GM18868 (cell line): ENCODE results near the gene DUOX2.
"Not testable (repeated sequence)": the region's sequence is repeated elsewhere in the genome, so short reads cannot be mapped to it uniquely, and the experiment has no call there.

Experiments
- ATAC-seq: cut with Tn5 transposase; IDR thresholded peaks from one replicate; pipeline ENCODE4 v1.9.1; 2021; ENCODE audit warnings: mild to moderate bottlenecking, moderate library complexity; ENCODE audit not compliant: unreplicated experiment

The DUOX2 gene

DNA sequence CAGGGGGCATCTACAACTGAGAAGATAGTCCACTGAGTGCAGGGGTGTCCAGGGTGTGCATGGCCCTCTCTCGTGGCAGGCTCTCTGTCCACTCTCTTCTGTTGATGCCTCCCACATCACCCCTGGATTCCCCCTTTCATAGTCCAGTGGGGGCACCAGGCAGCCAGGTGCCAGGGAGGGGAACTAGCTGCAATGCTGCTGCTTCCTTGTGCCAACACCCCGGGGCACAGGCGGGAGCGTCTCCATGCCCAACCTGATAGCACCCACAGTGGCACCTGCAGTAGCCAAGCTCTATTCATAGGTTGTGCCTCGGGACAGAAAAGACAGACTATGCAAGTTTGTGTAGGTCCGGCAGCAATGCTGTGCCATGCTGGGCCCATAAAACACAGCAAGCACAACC, 11.7 kb downstream of the DUOX2 start:
- ATAC-seq, result no peak

- no peak for ATAC-seq
These were observed 12.2 kb downstream of the DUOX2 start for GRCh38 chr15:45101749-45102148.

- no peak for ATAC-seq
These were observed 12.9 kb downstream of the DUOX2 start for GRCh38 chr15:45100884-45101625.

DNA sequence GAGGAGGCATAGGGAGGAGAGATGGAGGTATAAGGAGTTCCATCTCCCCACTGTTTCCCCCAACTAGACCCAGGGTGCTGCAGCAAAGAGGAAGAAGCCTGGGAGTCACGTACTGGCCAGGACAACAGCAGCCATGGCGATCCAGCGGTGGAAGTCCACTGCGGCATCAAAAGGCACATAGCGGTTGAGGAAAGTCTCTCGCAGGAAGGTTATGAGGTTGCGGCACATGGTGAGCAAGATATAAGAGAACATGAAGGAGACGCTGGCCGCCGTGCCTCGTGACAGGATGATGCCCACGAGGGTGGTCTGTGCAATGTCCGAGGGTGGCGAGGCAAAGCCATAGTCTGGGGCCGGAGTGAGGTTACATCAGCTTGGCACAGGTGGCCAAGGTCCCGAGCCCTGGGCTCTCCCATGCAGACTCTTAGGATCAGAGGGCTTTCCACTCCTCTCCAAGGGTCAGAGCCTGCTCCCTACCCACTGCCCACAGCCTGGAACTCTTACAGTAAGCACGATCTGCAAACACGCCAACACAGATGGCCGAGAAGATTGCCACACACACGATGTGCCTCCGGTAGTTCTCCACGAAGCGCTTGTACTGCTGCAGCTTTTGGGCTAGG, 14.3 kb downstream of the DUOX2 start:
- ATAC-seq, result no peak

- ATAC-seq, result no peak
These were observed 16.5 kb downstream of the DUOX2 start for GRCh38 chr15:45097466-45097865.

DNA sequence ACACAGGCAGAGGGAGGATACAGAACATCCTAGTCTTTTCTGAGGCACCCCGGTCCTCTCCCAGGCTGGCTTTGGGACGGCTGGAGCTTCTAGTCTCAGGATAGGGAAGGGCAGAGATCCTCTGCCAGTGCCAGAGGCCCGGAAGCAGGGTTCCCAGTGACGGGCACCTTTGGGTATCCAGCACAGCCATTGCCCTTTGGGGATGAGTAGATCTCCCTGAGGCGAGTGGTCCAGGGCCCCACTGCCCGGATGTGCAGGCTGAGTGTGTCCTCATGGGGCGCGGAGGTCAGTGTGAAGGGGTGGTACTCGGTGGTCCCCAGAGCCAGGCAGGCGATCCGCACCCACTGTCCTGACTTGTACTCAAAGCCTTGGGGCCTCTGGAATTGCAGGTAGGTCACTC, 18.3 kb downstream of the DUOX2 start:
- no peak for ATAC-seq

GRCh38 chr15:45094358-45094730, 19.6 kb downstream of the DUOX2 start:
- no peak for ATAC-seq

DNA sequence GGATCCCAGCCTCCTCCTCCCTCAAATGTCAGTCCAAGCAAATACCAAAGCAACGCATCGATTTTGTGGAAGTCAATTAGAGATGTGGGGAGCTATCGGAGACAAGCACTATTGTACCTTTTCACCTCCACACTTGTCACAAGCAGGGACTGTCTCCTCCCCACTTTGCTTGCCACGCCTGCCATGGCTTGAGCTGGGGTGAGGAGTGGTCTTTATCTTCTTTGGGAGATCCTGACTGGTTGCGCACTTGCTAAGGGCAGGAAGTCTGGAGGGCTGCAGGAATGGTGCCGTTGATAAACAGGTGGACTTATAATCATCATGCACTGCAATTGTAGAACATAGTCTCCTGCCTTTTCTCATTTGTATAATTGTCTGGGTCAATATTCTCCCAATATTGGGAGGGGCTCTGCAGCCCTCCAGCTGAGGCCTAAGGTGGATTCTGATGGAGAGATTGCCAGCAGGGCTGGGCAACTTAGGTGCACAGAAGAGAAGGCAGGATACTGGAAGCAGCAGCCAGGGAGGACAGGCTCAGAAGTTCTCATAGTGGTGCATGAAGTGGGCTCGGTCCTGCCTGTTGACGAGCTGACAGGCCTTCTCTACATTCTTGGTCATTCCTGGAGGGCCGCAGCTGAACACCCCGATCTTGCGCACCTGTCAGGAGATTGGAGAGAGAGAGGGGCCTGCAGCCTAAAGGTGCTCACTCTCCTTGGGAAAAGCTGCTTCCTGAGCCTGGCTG, 20.2 kb downstream of the DUOX2 start:
- ATAC-seq, result no peak

- no peak for ATAC-seq
These were observed 21.0 kb downstream of the DUOX2 start for GRCh38 chr15:45093013-45093412.

DNA sequence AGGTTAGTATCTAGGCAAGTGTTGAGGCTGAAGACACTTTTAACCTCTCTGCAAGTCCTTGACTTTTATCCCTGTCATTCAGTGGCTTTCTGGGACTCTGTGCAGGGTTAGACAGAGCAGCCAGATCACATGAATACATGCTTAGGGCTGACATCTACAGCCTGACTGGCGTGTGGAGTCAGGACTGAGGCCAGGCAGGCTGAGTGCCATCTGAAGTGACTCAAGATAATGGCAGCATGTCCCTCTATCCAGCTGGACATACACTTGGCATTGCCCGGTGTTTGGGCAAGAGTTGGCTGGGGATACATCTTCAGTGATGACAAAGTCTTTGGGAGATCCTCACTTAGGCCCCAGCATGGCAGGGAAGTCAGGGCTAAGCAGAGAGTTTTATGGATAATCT, 22.4 kb downstream of the DUOX2 start:
- no peak for ATAC-seq

DNA sequence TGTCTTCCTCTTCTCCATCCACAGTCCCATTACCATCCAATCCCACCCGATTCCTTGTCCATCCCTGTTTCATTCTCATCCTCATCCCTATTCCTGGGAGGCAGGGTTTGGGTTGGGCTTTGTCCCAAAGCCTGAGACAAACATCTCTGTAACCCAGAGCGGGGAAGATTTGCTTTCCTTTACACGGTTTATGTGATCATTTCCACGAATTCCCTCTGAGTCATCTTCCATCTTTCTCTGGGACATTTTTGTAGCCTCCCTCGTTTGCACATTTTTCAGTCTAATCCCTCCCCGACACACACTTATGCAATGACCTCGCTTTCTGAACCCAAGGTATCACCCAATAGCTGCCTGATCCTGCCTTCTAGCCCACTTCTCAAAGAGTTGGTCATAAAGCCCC, 22.8 kb downstream of the DUOX2 start:
- no peak for ATAC-seq

- no peak for ATAC-seq
These were observed 24.1 kb downstream of the DUOX2 start for GRCh38 chr15:45089712-45090373.

GRCh38 chr15:45088801-45089711, 24.9 kb downstream of the DUOX2 start:
- no peak for ATAC-seq

DNA sequence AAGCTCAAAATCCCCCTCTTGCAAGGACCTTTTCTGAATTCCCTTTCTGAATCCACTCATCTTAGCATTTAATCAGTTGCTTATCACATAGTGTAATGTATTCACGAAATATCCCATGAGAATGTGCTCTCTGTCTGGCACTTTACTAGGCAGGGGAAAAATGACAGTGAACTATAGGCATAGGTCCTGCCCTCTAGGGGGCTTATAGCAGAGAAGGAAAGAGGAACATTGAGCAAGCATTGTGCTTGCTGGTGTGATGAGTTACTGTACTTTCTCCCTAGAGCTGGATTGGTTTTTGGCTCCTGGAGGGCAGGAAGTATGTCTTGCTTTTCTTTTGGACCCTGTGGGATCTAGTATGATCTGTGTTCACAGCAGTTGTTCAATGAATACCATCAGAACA, 26.5 kb downstream of the DUOX2 start:
- ATAC-seq, result no peak

GRCh38 chr15:45084163-45084562, 29.8 kb downstream of the DUOX2 start:
- ATAC-seq, result no peak

- ATAC-seq, result no peak
These were observed 30.7 kb downstream of the DUOX2 start for GRCh38 chr15:45083223-45083622.

- ATAC-seq, result not testable (repeated sequence)
These were observed 31.6 kb downstream of the DUOX2 start for GRCh38 chr15:45082412-45082811.

DNA sequence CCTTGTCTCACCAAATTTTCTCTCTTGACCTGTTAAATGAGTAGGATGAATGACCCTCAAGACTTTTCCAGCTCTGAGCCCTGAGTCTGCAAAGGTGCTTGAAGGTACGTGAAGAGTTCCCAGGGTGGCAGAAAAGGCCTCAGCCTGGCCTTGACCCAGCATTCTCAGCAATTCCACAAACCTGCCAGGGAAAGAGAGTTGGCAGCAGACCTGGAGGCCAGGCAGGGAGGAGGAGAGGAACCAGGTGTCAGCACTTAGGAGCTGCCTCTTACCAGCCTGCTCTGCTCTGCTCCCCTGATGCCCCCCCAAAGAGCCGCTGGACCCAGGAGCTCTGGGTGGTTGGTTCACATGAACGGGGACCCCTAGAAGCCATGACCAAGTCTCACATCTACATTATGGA, 33.4 kb downstream of the DUOX2 start:
- not testable (repeated sequence) for ATAC-seq

- not testable (repeated sequence) for ATAC-seq
These were observed 34.2 kb downstream of the DUOX2 start for GRCh38 chr15:45079628-45080246.

DNA sequence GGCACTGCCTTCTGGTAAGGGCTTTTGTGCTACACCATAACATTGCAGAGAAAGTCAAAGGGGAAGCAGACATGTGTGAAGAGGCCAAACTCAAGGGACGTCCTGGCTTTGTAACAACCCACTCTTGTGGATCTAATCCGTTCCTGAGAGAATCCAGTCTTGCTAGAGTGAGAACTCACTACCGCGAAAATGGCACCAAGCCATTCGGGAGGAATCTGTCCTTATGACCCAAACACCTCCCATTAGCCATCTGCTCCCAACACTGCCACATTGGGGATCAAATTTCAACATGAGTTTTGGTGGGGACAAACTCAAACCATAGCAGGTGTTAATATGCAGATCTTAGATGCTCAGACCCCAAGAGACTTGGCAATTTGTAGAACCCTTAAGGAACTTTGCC, 34.8 kb downstream of the DUOX2 start:
- not testable (repeated sequence) for ATAC-seq
